T-helper 1 cell treated with Interleukin-12 subunit alpha and Interleukin-12 subunit beta and Interleukin-4 antibody, amounts not matched to agents 30 ng/mL and 1 ng/mL, for 36 hours (primary cell): Measurements from ENCODE around the gene RAB5IF. TPM values are rescaled to one million over a fixed set of nuclear protein-coding genes. Genes with fewer than 3 reads are reported as not detected.
"Not testable (repeated sequence)": the region's sequence is repeated elsewhere in the genome, so short reads cannot be mapped to it uniquely, and the experiment has no call there.

Experiments used
- intact Hi-C: fragments of 100-400 bp; cut with micrococcal nuclease; formaldehyde crosslinking; loops from one replicate; pipeline ENCODE4 v1.15.1; 2024
- total RNA-seq: library from RNA; stranded (reverse); gene quantifications from 2 replicates; pipeline ENCODE4 v1.2.3, GENCODE V29; 2022

RAB5IF gene
- total RNA-seq, 1 donor from 2014 or later, result 110 TPM

DNA sequence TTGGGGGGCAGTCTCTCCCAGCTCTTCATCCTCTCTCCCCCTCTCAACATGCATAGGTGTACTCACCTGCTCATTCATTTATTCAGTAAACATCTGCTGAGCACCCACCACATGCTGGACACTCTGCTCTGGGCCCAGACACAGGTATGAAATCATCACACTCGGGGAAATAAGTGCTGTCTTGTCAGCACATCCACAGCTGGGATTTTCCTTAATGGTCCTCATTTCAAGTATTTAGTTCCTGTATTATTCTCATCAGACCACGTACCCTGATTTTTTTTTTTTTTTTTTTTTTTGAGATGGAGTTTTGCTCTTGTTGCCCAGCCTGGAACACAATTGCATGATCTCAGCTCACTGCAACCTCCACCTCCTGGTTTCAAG, 19.4 kb downstream of the RAB5IF start:
- intact Hi-C loops, result no loop called here

- intact Hi-C loops, result no loop called here
Measured at GRCh38 chr20:36628076-36628475, 22.5 kb downstream of the RAB5IF start.

DNA sequence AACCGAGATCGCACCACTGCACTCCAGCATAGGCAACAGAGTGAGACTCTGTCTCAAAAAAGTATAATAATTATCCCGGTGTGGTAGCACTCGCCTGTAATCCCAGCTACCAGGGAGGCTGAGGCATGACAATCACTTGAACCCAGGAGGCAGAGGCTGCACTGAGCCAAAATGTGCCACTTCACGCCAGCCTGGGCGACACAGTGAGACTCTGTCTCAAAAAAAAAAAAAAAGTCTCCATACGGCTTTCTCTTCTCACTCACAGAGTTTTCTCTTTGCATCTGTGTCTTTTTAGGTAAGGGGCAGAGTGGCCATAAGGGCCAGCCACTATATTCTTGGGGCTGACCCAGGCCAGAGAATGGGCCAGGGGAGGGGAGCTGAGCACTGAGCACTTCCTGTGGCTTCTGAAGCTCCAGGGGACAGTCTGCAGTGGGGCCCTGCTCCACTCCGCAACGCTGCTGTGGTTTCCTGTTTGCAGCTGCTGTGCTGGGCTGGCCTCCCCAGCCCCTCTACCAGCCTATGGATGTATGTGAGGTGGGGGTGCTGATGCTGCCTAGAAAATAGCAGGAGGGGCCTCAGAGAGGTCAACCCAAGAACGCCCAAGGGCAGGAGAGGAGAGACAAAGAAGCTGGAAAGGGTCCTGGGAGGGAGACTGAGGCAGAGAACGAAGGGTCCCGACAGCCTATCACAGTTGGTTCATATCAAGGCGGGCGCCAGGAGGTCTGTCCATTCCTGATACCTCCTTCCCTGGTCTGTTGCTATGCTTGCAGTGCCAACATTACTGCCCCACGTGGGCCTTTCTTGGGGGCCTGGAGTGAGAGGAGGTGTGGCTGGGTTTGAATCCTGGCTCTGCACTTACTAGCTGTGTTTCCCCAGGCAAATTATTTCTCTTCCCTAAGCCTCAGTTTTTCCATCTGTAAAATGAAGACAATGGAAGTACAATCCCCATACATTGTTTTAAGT, 24.4 kb downstream of the RAB5IF start:
- intact Hi-C loops, result loop anchor here (2.0 kb wide), 1 partner anchor 15 kb away; no protein-coding TSS in a partner anchor

- intact Hi-C loops, result loop anchor here (2.0 kb wide), 1 partner anchor 13 kb away; no protein-coding TSS in a partner anchor
Measured at GRCh38 chr20:36631646-36632045, 26.1 kb downstream of the RAB5IF start.

GRCh38 chr20:36632147-36632486, 26.5 kb downstream of the RAB5IF start:
- intact Hi-C loops, result no loop called here

GRCh38 chr20:36632487-36633284, 27.1 kb downstream of the RAB5IF start:
- intact Hi-C loops, result no loop called here

GRCh38 chr20:36633285-36633772, 27.8 kb downstream of the RAB5IF start:
- intact Hi-C loops, result no loop called here

DNA sequence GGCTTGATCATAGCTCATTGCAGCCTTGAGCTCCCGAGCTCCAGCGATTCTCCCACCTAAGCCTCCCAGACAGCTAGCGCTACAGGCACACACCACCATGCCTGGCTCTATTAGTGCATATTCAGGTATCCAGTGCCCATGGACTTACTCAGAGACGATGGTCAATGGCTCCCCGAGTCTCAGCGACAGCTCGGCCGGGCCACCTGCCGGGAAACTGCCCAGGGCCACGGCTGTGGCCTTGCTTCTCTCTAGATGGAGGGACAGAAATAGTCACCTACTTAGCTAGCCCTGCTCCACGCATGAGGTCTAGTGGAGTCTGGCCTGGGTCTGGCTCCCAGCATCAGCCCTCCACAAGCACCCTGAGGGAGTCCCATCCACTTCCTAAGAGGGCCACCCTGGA, 28.8 kb downstream of the RAB5IF start:
- intact Hi-C loops, result no loop called here

- intact Hi-C loops, result not testable (repeated sequence)
Measured at GRCh38 chr20:36638876-36639400, 33.4 kb downstream of the RAB5IF start.

- intact Hi-C loops, result no loop called here
Measured at GRCh38 chr20:36641506-36641843, 35.9 kb downstream of the RAB5IF start.

- intact Hi-C loops, result no loop called here
Measured at GRCh38 chr20:36642136-36642535, 36.6 kb downstream of the RAB5IF start.

- intact Hi-C loops, result loop anchor here (1.0 to 2.0 kb wide), 4 partner anchors 13 to 89 kb away; no protein-coding TSS in a partner anchor
Measured at GRCh38 chr20:36644032-36644705, 38.6 kb downstream of the RAB5IF start.

DNA sequence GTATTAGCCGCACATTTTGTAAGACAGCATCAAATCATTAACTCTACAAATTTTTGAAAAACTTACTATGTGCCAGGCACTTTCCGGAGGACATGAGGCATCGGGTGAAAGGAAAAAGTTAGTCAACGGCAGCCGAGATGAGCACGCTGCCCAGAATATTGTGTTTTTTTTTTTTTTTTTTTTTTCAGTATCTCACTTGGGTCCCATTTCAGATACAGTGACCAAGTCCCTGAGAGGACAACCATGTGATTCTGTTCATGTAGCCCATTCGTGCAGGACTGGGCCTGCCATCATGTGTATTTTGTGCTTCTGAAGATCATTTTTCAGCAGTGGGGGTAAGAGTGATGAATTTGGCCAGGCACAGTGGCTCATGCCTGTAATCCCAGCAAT, 39.1 kb downstream of the RAB5IF start:
- intact Hi-C loops, result loop anchor here (1.0 to 5.0 kb wide), 5 partner anchors 14 to 533 kb away; partner anchors contain the start of genes MROH8 and RPN2

DNA sequence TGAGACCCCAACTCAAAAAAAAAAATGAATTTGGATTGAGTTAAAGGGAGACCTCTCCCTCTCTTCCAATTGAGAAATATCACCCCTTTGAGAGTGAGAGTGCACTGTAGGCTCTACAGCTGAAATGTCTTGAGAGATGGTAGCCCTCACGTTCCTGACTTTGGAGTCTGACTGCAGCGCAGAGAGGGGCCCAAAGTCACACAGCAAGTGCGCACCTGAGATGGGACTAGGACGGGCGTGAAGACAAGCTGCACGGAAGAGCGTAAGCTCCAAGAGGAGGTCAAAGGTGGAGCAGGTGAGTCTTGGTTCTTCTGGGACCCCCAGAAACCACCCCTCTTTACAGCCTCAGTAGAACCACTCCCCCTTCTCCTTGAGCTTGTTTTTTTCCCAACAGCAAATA, 39.8 kb downstream of the RAB5IF start:
- intact Hi-C loops, result loop anchor here (2.0 to 5.0 kb wide), 4 partner anchors 15 to 532 kb away; partner anchors contain the start of genes MROH8 and RPN2

GRCh38 chr20:36645998-36646397, 40.4 kb downstream of the RAB5IF start, which contains the start of gene SLA2:
TSS of gene SLA2 (minus strand) at chr20:36646196. CDS start at chr20:36641335, 4,861 bp downstream.
- intact Hi-C loops, result loop anchor here (1.0 to 5.0 kb wide), 6 partner anchors 12 to 531 kb away; partner anchors contain the start of genes MROH8, NDRG3 and RPN2

- intact Hi-C loops, result loop anchor here (1.0 to 5.0 kb wide), 3 partner anchors 12 to 531 kb away; partner anchors contain the start of genes MROH8, NDRG3 and RPN2
Measured at GRCh38 chr20:36646678-36647077, 41.1 kb downstream of the RAB5IF start.

- intact Hi-C loops, result loop anchor here (5.0 kb wide), 1 partner anchor 530 kb away; the partner anchor contains the start of genes MROH8 and RPN2
Measured at GRCh38 chr20:36647196-36648121, 41.9 kb downstream of the RAB5IF start.

- intact Hi-C loops, result no loop called here
Measured at GRCh38 chr20:36653456-36653855, 47.9 kb downstream of the RAB5IF start.

DNA sequence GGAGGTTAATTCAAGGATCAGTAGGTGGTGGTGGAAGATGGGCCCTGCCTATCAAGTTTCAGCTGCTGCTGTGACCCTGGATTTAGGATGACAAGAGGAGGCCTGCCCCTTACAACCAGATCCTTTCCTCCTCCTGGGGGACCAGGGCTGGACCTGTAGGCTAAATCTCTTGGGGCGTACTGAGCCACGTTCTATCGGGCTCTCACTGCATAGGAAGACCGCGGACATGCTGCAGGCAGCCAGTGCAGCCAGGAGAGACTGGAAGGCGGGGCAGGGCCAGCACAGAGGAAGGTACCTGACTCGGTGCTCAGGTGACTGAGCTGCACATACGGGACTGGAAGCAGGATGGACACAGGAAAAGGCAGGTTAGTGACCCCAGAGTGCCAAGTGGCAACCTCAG, 48.9 kb downstream of the RAB5IF start:
- intact Hi-C loops, result no loop called here
